ENCODE results near the gene TIAM2.

The TIAM2 gene

DNA sequence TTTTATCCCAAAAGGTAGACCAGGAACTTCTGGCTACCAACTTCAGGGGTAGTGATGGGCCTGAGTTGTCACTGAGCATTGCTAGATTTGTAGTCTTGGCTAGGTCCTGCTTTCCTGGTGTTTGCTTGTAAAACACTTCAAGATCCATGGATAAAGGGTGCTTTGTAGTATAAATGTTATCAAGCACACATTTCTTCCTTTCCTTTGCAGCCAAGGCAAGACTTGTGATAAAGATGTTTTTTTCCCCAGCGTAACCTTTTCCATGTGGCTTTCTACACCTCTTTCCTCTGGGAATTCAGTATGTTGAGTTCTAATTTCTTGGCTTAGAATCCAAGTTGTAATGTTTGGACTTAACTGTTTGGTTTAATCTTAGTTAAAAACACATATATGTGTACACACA lies 145.9 kb downstream of the TIAM2 start:
- DNase-seq: no peak

DNA sequence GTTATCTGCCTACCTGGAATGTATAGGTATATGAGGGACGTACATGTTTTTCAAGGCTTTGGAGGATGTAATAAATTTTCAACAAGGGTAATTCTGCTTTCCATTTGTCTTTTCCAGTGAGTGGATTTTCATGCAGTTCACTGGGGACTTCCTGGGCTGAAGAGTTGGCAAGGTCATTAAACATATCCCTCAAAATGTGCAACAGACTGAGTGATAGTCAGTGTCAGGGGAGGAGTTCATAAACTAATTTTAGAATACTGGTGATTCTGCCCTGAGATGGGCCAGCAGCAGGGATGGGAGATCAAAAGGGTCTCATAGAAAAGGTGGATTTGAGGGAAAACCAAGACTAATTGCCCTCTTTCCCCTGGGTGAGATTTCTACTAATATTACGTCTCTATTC lies 146.4 kb downstream of the TIAM2 start:
- DNase-seq: no peak

DNA sequence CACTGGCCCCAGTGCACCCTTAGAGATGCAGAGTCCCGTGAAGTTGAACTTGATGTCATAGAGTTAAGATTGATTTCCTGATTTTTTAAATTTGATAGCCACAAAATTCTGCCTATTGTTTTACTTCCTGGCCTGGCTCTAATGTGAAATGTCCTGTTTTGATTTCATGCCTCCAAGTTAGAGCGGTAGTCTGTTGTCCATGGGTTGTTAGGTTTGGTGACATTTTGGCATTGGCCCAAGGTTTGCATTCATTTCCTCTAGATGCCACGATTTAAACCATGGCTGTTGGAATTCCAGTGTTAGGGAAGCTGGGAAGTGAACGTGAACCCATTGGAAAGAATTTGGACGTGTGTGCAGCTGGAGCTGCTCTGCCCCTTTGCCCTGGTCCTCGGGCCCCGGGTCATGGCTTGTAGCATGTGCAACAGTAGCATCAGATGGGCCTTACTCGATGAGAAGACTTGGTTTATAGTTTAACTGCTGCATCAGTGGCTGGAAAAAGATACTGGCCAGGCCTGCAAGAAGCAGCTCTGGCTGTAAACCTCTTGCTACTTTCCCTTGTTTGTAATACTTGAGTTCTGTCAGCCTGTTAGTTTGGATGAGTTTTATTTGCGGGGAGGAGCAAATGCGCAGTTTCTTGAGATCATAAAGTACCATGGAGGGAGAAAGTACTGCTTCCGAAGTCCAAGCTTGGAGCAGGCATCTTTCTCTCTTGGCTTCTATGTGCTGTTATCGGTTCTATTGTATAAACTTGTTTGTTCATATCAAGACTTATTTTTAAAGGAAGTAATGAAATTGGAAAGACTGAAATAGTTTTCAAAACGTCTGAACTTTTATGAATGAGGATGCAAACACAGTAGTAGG lies 147.3 kb downstream of the TIAM2 start:
- DNase-seq: peak; percentile 39

DNA sequence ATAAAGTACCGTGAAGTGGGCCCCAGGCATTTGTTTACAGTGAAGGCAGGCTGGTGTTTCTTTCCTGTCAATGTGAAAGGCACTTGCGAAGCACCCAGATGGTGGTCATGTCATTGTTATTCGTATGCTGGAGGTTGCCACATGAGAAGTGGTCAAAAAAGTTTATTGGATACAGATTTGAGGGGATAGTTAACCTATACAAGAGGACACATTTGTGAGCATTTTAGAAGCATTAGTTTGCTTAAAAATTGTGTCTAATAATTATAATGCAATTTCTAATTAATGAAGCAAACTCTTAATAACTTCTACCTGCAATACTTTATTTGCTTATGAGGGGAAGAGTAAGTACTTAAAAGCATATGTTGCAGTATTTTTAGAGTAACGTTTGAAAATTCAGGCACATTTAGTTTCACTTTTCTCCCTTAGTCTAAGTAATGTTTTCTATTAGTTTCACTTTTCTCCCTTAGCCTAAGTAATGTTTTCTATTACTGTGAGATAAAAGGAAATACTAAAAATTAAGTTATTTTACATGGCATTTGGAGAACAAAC lies 148.0 kb downstream of the TIAM2 start:
- no peak for DNase-seq

DNA sequence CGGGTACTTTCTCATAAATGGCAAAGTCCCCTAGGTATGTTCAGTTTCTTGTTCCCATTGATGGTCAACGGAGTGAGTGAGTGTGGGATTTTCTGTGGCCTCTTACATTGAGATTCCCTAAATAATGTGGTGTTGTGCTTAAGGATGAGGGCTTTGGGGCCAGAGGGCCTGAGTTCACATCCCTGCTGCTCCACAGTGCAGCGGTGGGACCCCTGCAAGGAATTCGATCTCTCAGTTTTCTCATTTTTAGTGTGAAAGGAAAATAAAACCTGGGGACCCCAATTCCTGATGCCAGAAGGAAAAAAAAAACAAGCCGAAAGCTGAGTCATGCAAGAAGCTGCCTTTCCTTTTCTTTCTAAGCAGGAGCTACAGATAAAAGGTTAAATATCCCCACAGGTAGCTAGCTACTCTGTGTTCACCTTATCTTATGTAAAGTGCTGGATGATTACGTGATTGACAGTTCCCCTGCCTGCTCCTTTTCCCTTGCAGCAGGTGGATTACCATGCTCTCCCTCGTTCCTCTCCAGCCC lies 148.5 kb downstream of the TIAM2 start:
- DNase-seq: no peak

DNA sequence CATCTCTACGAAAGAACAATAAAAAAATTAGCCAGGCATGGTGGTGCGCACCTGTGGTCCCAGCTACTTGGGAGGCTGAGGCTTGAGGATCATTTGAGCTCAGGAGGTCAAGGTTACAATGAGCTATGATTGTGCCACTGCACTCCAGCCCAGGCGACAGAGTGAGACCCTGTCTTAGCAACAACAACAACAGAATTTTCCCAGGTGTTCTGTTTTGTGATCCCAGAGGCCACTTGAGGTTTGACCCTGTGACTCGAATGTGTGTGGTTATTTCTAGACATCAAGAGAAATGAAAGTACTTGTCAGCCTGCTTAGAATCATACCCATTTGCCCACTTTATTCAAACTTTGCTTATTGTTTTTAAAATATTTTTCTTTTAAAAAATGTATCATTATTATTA lies 151.1 kb downstream of the TIAM2 start:
- no peak for DNase-seq

DNA sequence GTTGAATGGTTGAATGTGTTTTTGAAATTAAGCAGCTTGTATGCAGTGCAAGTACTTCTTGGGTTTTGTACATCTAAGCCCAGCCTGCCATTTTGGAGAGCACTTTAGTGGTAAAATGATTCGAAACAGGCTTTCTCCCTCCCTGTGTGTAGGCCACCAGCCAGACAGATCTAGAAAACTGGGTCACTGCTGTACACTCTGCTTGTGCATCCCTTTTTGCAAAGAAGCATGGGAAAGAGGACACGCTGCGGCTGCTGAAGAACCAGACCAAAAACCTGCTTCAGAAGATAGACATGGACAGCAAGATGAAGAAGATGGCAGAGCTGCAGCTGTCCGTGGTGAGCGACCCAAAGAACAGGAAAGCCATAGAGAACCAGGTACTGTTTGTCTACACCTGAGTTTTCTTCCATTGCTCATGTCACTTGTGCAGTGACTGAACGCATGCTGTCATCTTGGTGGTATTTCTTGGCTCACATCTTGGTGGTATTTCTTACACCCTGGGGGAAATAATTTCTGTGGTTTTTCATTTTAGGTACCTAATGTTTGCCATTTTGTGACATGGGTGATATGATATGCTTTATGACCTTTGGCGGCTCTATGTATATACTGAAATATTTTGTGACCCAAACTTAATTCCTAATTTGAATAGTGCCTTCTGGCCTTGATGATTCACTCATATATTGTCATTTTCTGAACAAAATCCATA lies 153.0 kb downstream of the TIAM2 start:
- no peak for DNase-seq

DNA sequence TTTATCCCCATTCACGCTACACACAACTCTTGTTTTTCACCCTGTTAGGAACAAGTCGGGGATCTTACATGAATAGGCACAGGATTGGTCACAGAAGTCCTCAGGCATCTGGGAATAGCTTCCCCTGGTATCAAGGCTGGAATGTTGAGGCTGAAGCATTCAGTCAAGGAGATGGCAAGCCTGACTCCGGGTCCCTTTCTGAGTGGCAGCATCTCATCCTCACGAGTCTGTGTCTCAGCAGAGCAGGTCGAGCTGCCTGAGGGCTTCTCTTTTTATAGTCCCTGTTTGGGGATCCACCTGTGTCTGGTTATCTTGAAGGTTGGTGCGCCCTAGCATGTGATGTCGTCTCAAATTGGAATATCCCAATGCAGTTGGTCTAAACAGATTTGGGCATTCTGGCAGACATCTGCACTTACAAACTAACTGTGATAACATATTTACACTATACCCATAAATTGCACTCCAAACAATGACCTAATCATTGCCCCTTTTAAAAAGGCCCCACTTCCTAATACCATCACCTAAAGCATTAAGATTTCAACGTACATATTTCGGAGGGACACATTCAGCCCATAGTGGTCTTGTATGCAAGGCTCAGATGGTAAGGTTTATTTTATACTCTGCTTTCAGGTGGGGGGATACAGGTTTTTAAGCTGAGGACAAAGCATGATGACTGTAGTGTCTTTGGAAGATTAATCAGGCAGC lies 156.0 kb downstream of the TIAM2 start:
- DNase-seq: no peak

DNA sequence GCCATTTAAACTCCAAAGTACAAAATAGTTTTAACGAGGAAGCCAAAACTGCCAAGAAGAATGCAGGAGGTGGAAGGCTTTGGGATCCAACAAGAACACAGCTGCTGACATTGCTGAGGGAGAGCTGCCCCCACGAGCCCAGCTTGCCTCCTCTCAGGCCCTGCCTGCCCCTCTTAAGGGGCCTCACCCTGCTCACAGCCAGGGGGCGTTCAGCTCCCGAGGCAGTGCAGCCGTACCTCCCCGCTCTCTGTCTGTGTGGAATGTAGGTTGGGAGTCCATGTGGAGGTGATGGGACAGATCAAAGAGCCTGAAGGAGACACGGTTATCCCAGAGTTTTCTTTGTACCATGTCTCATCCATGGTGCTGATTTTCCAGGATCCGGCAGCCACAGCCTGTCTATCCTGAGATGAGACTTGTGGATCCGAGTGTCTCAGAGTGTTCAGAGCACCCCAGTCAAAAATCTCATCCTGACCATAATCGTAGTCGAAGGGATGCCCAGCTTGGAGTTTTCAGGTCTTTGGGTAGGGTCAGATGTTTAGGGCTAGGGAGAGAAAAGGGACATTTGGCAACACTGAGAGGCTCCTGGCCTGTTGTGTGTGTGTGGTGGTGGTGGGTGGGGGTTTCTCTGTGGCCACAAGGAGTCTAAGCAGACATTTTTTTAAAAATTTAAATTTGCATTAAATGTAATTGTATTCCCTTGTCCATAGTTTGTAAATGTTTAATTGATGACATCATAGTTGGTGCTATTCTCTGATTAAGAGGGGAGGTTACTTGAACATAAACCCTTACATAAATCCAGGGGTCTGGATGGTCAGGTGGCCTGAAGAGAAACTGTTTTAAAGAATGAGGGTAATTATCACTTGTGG lies 157.3 kb downstream of the TIAM2 start:
- DNase-seq: no peak

DNA sequence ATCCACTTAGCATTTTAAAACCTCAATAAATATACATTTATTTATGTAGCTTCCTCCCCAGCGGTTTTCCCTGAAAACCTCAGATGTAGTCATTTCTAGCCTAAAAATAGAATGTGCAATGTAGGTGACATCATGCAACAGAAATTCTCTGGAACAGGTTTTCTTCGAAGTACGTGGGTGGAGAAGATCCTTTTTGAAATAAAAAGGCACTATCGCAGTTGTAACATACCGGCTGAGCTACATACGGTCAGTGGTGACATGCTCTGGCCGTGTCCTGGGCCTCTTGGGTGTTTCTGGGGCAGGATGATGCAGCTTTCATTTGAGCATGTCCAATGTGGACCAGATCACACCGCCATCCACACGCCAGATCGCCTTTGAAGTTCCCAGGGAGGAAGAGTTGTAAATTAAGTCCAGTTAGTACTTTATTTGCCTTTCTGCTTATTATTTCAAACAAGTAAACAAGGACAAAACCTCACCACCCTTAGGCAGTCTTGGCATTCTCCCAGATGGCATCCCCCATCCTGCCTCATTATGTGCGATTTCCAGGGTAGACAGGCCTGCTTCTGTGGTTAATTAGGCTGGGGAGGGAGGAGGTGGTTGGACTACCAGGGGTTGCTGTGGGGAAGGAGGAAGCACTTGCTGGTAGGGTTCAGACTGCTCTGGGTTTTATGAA lies 159.2 kb downstream of the TIAM2 start:
- peak; percentile 93 for DNase-seq

DNA sequence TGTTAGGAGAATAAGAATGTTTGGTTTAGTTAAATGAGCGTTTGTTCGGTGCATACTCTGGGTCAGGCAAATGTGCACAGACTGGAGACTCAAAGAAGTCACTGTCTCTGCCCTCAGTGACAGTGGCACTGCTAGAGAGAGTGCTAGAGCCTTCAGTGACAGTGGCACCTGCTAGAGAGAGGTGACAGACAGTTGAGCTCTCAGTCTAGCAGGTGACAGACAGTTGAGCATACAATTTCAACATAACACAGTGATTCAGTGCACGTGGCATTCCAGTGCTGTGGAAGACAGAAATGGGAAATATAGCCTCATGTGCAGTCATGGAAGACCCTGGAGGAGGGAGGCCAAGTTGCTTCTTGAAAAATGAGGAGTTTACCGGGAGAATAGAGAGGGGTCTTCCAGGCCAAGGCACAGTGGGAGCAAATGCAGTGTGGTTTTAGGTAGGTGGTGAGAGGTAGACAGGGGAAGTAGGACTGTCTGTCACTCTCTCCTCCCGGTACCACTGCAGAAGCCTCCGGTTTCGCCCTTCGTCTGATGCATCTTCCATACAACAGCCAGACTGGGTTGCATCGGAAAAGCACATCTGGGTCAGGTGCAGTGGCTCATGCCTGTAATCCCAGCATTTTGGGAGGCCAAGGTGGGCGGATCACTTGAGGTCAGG lies 160.8 kb downstream of the TIAM2 start:
- no peak for DNase-seq

DNA sequence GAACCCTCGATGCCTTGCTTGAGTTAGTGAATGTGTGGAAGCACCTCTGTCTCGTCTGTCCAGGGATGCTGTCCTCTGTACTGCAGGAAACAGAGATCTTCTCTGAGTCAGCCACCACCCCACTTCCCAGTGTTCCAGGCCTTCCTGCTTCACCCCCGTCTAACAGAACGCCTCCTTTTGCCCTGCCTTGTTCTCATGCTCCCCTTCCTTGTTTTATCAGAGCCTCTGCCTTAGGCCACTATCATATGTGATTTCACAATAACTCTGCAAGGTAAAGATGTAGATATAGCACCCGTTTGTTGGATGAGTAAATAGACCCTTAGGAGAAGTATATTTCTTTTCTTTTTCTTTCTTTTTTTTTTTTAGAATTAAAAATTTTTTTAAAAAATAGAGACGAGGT lies 162.0 kb downstream of the TIAM2 start:
- no peak for DNase-seq

DNA sequence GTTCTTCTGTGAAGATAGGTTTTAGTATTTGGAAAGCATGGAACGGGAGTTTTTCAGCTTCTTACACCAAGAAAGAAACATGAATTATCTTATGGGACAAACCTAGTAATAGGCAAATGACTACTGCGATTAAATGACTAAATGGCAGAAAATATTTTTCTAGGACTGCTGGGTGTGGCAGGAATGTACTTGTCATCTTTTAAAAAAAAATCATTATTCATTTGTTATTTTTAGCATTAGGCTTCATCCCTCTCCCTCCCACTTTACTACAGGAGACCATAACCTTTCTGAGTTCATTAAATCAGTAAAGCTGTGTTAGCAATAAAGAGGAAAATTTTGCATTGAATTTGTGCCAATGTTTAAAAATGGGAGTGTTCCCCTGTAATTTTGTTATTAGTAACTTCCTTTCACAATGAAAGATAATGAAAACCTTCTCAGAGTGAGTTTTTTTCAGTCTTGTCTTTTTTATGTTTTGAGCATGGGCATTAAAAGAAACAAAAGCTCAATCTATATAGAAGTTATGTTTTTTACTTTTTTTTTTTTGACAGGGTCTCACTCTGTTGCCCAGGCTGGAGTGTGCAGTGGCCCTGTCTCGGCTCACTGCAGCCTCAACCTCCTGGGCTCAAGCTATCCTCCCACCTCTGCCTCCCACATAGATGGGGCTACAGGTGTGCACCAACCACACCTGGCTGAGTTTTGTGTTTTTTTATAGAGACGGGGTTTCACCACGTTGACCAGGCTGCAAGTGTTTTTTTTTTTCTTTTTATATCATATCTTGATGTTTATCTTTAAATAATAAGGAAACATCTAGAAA lies 163.1 kb downstream of the TIAM2 start:
- peak; percentile 66 for DNase-seq

DNA sequence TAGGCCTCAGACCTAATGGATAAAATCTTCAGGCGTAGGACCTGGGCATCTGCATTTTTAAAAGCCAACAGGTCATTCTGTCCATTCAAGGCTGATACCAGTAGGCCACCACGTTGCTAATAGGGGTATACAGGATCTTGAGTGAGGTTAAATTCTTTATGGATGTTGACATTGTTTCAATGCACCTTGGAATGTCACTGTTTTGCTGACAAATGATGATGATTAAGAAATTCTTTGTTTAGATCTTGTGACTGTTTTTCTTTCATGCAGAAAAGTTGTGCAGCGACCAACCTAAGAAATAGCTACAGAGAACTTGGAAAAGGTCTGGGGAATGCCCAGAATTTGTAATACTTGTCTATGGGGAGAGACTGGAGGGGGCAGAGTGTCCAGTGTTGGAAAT lies 167.6 kb downstream of the TIAM2 start:
- DNase-seq: no peak

DNA sequence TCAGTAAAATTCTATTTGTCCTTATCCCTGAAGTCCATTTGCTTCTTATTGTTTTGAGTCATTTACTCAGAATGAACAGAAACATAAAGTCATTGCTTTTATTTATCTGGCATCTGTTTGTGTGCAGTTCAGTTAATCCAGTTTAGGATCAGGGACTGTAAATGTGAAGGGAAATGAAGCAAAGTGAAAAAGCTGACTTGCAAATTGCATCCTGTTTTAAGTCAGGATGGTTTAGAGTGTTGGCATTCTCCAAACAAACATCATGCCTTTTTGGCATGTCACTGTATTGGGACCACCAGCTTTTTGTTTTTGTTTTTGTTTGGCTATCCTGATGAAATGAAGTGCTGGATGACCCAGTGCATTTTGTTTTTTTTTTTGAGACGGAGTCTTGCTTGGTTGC lies 168.5 kb downstream of the TIAM2 start:
- DNase-seq: no peak

DNA sequence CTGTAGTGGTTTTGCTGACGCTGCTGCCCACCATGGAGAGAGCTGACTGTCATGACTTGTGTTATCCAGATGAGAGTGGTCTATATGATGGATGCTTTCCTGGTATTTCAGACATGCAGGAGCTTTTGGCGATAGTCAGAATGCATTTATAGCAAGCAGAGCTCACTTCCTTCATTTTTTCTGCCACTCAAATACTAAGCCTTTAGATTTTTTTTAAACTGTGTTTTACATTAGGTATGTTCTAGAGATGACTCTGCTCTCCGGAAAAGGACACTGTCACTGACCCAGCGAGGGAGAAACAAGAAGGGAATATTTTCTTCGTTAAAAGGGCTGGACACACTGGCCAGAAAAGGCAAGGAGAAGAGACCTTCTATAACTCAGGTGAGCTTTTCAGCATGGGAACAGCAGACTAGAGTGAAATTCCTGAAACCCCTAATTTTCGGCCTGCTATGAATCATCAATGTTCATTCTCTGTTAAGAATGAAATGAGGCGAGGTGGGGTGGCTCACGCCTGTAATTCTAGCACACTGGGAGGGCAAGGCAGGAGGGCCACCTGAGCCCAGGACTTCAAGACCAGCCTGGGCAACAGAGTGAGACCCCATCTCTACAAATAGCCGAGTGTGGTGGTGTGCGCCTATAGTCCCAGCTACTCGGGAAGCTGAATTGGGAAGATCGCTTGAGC lies 170.1 kb downstream of the TIAM2 start:
- DNase-seq: no peak

DNA sequence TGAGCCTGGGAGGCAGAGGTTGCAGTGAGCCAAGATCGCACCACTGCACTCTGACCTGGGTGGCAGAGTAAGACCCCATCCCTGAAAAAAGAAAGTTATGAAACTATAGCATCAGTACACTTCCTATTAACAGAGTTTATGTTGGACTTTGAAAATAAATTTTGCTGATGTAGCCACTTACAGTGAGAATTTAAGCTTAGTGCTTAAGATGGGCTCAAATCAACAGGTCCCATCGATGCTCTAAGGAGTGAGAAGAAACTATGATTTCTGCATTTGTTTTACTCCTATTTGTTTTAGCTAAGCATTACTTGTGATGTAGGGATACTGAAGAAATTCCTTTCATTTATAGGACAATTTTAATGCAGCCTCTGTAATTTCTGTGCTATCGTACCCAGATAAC lies 175.4 kb downstream of the TIAM2 start:
- no peak for DNase-seq

DNA sequence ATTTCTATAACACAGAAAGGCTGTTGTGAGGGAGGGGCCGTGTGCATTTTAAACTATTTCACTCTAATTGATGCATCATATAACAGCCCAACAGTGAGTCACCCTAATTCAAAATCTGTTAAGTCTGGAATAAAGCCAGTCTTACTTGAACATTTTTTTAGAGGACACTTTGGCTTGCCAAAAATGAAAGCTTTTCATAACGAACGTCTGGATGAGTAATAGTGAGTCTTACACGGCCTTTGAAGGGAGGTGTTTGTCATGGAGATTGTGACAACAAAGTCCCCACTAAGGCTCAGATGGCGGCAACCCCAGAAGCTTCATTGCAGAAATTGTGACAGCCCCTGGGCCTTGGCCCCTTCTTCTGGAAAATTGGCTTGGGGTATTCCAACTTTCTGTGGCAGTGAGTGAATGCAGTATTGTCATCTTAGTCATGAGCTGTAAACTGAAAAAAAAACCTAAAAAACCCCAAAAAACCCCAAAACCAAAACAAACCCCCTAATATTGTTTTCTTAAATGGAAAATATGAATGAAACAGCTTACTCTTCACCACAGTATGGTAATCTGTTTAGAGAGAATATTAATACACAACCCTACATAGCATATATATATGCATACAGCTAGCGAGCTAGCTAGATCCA lies 176.1 kb downstream of the TIAM2 start:
- peak; percentile 98 for DNase-seq
